ENCODE data around the gene XRRA1. TPM values are rescaled to one million over a fixed set of nuclear protein-coding genes. Genes with fewer than 3 reads are reported as not detected.

The XRRA1 gene
- total and polyA plus RNA-seq, 2 of the 4 experiments (the other 2 are of a cell fraction) = 5.4 to 6.3 TPM

GRCh38 chr11:74853223-74853622, 95.7 kb downstream of the XRRA1 start:
- Histone ChIP-seq H3K36me3 (ENCODE audit: control insufficient read depth, insufficient read depth, low read length) (peaks cover 15% of the 10 kb centered on the region), H3K9ac (ENCODE audit: low read depth, low read length) (no peak overlapping the region), H2AK5ac (ENCODE audit: low read depth, low read length) (no peak overlapping the region), H3K18ac (ENCODE audit: low read depth, low read length) (no peak overlapping the region), H4K5ac (ENCODE audit: low read depth, low read length) (no peak overlapping the region), H2BK20ac (ENCODE audit: low read depth, low read length) (no peak overlapping the region), H3K23ac (ENCODE audit: low read depth, low read length) (no peak overlapping the region), H3K9me3 (ENCODE audit: control insufficient read depth, insufficient read depth, low read length) (no peaks in the 10 kb centered on the region), H3K4me1 (ENCODE audit: control insufficient read depth, insufficient read depth, low read length) (peaks cover 12% of the 10 kb centered on the region), H3K9me1 (ENCODE audit: insufficient read depth, low read length) (peaks cover 24% of the 10 kb centered on the region), H3K27ac (ENCODE audit: insufficient read depth, low read length) (no peak overlapping the region), H4K20me1 (ENCODE audit: insufficient read depth, low read length) (peaks cover 8% of the 10 kb centered on the region; the same call in 1 of the 2 replicates), H2BK15ac (ENCODE audit: low read depth, low read length) (no peak overlapping the region), H2BK5ac (ENCODE audit: low read depth, low read length, poor library complexity, severe bottlenecking) (no peak overlapping the region), H3K4ac (ENCODE audit: low read depth, low read length) (no peak overlapping the region), H3K79me1 (ENCODE audit: low read depth in 1 of 2, low read length in 2 of 2) (peaks cover 5 to 25% of the 10 kb centered on the region in 2 experiments; a peak in 3 of 4 replicates), H2AK9ac (replicated peaks; ENCODE audit: low read depth, low read length, poor library complexity) (no peak overlapping the region), H2BK120ac (ENCODE audit: low read depth, low read length) (no peak overlapping the region), H4K91ac (ENCODE audit: insufficient read depth, low read depth, low read length) (no peak overlapping the region), H3K4me3 (ENCODE audit: insufficient read depth, low read depth, low read length) (no peak overlapping the region), H3K27me3 (ENCODE audit: control insufficient read depth, insufficient read depth, low read length) (no peaks in the 10 kb centered on the region), H4K8ac (ENCODE audit: low read depth in 2 of 2, low read length in 2 of 2) (no peak overlapping the region), H3K4me2 (ENCODE audit: low read depth, low read length) (no peak overlapping the region), H3K56ac (ENCODE audit: extremely low read depth, insufficient read depth, low read length) (no peak overlapping the region), H2AFZ (replicated peaks; ENCODE audit: low read length, poor library complexity) (no peak overlapping the region), H3K14ac (replicated peaks; ENCODE audit: low read depth, low read length) (no peak overlapping the region)
- ChIA-PET POLR2A (ENCODE audit: unreplicated experiment) (no interaction called here), CTCF (no interaction called here)
- ATAC-seq (ENCODE audit: low read depth) (no peak), DNase-seq (no peak)
- in situ Hi-C loops (cut with MboI; ENCODE audit: low sequenced_read_pairs) (loop anchor here (25.0 kb wide), 1 partner anchor 241 kb away; no protein-coding TSS in a partner anchor), intact Hi-C loops (cut with micrococcal nuclease) (no loop called here), dilution Hi-C loops (cut with HindIII; ENCODE audit: low sequenced_read_pairs, unreplicated experiment) (no loop called here)
- no TSS peak for BruUV-seq (replicated peaks)
- no CpG with 5 or more reads among the region's 4 CpGs for WGBS, 2 experiments (ENCODE audit: extremely low coverage in 2 of 2, insufficient read length in 1 of 2)
- no peak for TF ChIP-seq ELK1 (IDR thresholded peaks at IDR 0.05; ENCODE audit: borderline replicate concordance, low read depth, low read length)
- no peak for TF ChIP-seq CEBPB (IDR thresholded peaks at IDR 0.05; ENCODE audit: low read depth, low read length)
- no peak for TF ChIP-seq FOS (IDR thresholded peaks at IDR 0.05; ENCODE audit: low read depth, low read length)
- no peak for TF ChIP-seq CTCF (conservative IDR thresholded peaks at IDR 0.05; ENCODE audit: low read depth, low read length)
- no peak for TF ChIP-seq RAD21 (IDR thresholded peaks at IDR 0.05; ENCODE audit: low read length)
- no peak for TF ChIP-seq RCOR1 (IDR thresholded peaks at IDR 0.05; ENCODE audit: insufficient replicate concordance, low read length)
- no peak for TF ChIP-seq NFE2L2 (IDR thresholded peaks at IDR 0.05; ENCODE audit: low read depth, low read length)
- no peak for TF ChIP-seq POLR2A (IDR thresholded peaks at IDR 0.05; ENCODE audit: low read depth, low read length)
- no peak for TF ChIP-seq MAZ (IDR thresholded peaks at IDR 0.05; ENCODE audit: borderline replicate concordance, low read depth, low read length)
- no peak for TF ChIP-seq MXI1 (IDR thresholded peaks at IDR 0.05; ENCODE audit: borderline replicate concordance, low read depth, low read length)
- TF ChIP-seq CHD1 (IDR thresholded peaks at IDR 0.05; ENCODE audit: low read depth, low read length) = no peak
- no peak for TF ChIP-seq SMC3 (IDR thresholded peaks at IDR 0.05; ENCODE audit: low read depth, low read length)
- no peak for TF ChIP-seq RFX5 (IDR thresholded peaks at IDR 0.05; ENCODE audit: low read depth, low read length)
- no peak for TF ChIP-seq USF2 (IDR thresholded peaks at IDR 0.05; ENCODE audit: low read depth, low read length)
- no peak for TF ChIP-seq BHLHE40 (IDR thresholded peaks at IDR 0.05; ENCODE audit: low read depth, low read length)
- TF ChIP-seq MAFK (IDR thresholded peaks at IDR 0.05; ENCODE audit: low read depth, low read length) = no peak
